Hepatocyte (in vitro differentiated cells): ENCODE results near the gene OSBPL5. TPM values are rescaled to one million over a fixed set of nuclear protein-coding genes. Genes with fewer than 3 reads are reported as not detected.

Experiments used
- DNase-seq: peaks from one replicate; pipeline ENCODE4 v3.0.0-alpha.2; 2016; ENCODE audit warnings: low spot score
- H2AFZ ChIP-seq: fragments of 200-600 bp; sonication (generic); 2 replicates; pipeline ENCODE4 v1.6.0; 2016; ENCODE audit warnings: antibody characterized with exemption, mild to moderate bottlenecking
- H3K27ac ChIP-seq: fragments of 200-600 bp; sonication (generic); 2 replicates; pipeline ENCODE4 v1.5.1; 2016; ENCODE audit warnings: mild to moderate bottlenecking
- H3K27me3 ChIP-seq: fragments of 200-600 bp; sonication (generic); 2 replicates; pipeline ENCODE4 v1.6.1; 2016
- H3K36me3 ChIP-seq: fragments of 200-600 bp; sonication (generic); replicated peaks from 2 replicates; pipeline ENCODE4 v1.5.1; 2016; ENCODE audit warnings: low read depth; ENCODE audit not compliant: insufficient read depth
- H3K4me1 ChIP-seq: fragments of 200-600 bp; sonication (generic); 2 replicates; pipeline ENCODE4 v1.5.1; 2016; ENCODE audit warnings: mild to moderate bottlenecking, moderate library complexity; ENCODE audit not compliant: insufficient read depth
- H3K4me2 ChIP-seq: fragments of 200-600 bp; sonication (generic); 2 replicates; pipeline ENCODE4 v1.6.0; 2016
- H3K4me3 ChIP-seq: fragments of 200-600 bp; sonication (generic); 2 replicates; pipeline ENCODE4 v1.5.1; 2016; ENCODE audit warnings: mild to moderate bottlenecking
- H3K79me2 ChIP-seq: fragments of 200-600 bp; sonication (generic); 2 replicates; pipeline ENCODE4 v1.6.0; 2017; ENCODE audit warnings: mild to moderate bottlenecking
- H3K9me2 ChIP-seq: fragments of 200-600 bp; sonication (generic); replicated peaks from 2 replicates; pipeline ENCODE4 v1.6.0; 2017; ENCODE audit warnings: mild to moderate bottlenecking; ENCODE audit not compliant: insufficient read depth
- H3K9me3 ChIP-seq: fragments of 200-600 bp; sonication (generic); 2 replicates; pipeline ENCODE4 v1.5.1; 2016; ENCODE audit warnings: low read depth, mild to moderate bottlenecking
- H4K20me1 ChIP-seq: fragments of 200-600 bp; sonication (generic); 2 replicates; pipeline ENCODE4 v1.6.0; 2016; ENCODE audit warnings: mild to moderate bottlenecking; ENCODE audit not compliant: insufficient read depth, poor library complexity, severe bottlenecking
- CTCF ChIP-seq: fragments of 200-600 bp; sonication (generic); IDR thresholded peaks from 2 replicates; pipeline ENCODE4 v1.5.1; 2016; ENCODE audit warnings: antibody characterized with exemption, mild to moderate bottlenecking; ENCODE audit not compliant: poor library complexity
- EZH2 ChIP-seq: fragments of 200-600 bp; sonication (generic); IDR thresholded peaks from 2 replicates; pipeline ENCODE4 v1.6.1; 2016; ENCODE audit warnings: antibody characterized with exemption, mild to moderate bottlenecking, borderline replicate concordance
- EZH2phosphoT487 ChIP-seq: fragments of 200-600 bp; sonication (generic); IDR thresholded peaks from one replicate; pipeline ENCODE4 v1.6.1; 2018; ENCODE audit warnings: antibody characterized with exemption, mild to moderate bottlenecking, low read depth, moderate library complexity; ENCODE audit not compliant: unreplicated experiment, severe bottlenecking
- WGBS: methylation state at CpG from one replicate; pipeline ENCODE4 v1.1.6; 2016; ENCODE audit warnings: low lambda C conversion rate; ENCODE audit errors: missing lambda C conversion rate; 5-methylcytosine and 5-hydroxymethylcytosine counted together
- polyA plus RNA-seq: library from polyadenylated mRNA; unstranded; fragments of >200 nt; fragmentation: Nextera tagmentation; extraction: Ambion mirVana; gene quantifications from 2 replicates; pipeline ENCODE4 v1.2.1, GENCODE V29; 2016
- small RNA-seq: library from RNA; depleted of rRNA; stranded (forward); fragments of <200 nt; gene quantifications from one replicate; pipeline ENCODE3, GENCODE V24; 2014
- total RNA-seq: library from RNA; depleted of rRNA; stranded (reverse); fragments of >200 nt; gene quantifications from 2 replicates; pipeline ENCODE4 v1.2.3, GENCODE V29; 2014

OSBPL5 gene
- total and polyA plus RNA-seq, 2 experiments from 2014 or later, result 9.0 to 12.5 TPM

- Histone ChIP-seq H3K27ac (no peak overlapping the region), H3K79me2 (peaks cover 41% of the 10 kb centered on the region), H3K9me2 (no peaks in the 10 kb centered on the region), H3K27me3 (no peaks in the 10 kb centered on the region), H3K9me3 (no peaks in the 10 kb centered on the region), H3K4me2 (no peak overlapping the region), H2AFZ (no peak overlapping the region), H4K20me1 (peaks cover 33% of the 10 kb centered on the region), H3K4me3 (no peak overlapping the region), H3K36me3 (no peaks in the 10 kb centered on the region), H3K4me1 (no peaks in the 10 kb centered on the region)
- WGBS, result 94% methylated on average over 17 of the region's 17 CpGs
- no peak for TF ChIP-seq EZH2phosphoT487
- no peak for TF ChIP-seq CTCF
- TF ChIP-seq EZH2, result no peak
- DNase-seq, result no peak
Measured at GRCh38 chr11:3041699-3042441, 123.2 kb downstream of the OSBPL5 start.

GRCh38 chr11:3040881-3041280 is 124.2 kb downstream of the OSBPL5 start:
- no peaks in the 10 kb centered on the region for H3K36me3 ChIP-seq
- no peaks in the 10 kb centered on the region for H3K9me3 ChIP-seq
- H3K27me3 ChIP-seq, result no peaks in the 10 kb centered on the region
- H4K20me1 ChIP-seq, result peaks cover 24% of the 10 kb centered on the region
- H3K4me1 ChIP-seq, result no peaks in the 10 kb centered on the region
- WGBS, result 93% methylated on average over 9 of the region's 9 CpGs
- no peak overlapping the region for H3K4me3 ChIP-seq
- TF ChIP-seq EZH2 (no peak), EZH2phosphoT487 (no peak), CTCF (no peak)
- no peaks in the 10 kb centered on the region for H3K9me2 ChIP-seq
- no peak overlapping the region for H3K4me2 ChIP-seq
- no peak for DNase-seq
- H3K79me2 ChIP-seq, result peaks cover 32% of the 10 kb centered on the region
- no peak overlapping the region for H2AFZ ChIP-seq
- no peak overlapping the region for H3K27ac ChIP-seq

GRCh38 chr11:3037945-3038271 is 127.2 kb downstream of the OSBPL5 start:
- no peaks in the 10 kb centered on the region for H3K27me3 ChIP-seq
- no peaks in the 10 kb centered on the region for H3K36me3 ChIP-seq
- no peak overlapping the region for H3K4me2 ChIP-seq
- H4K20me1 ChIP-seq, result peaks cover 12% of the 10 kb centered on the region
- H3K4me3 ChIP-seq, result no peak overlapping the region
- H3K9me2 ChIP-seq, result no peaks in the 10 kb centered on the region
- H3K27ac ChIP-seq, result no peak overlapping the region
- peaks cover 6% of the 10 kb centered on the region for H3K79me2 ChIP-seq
- 89% methylated on average over 12 of the region's 12 CpGs for WGBS
- no peaks in the 10 kb centered on the region for H3K4me1 ChIP-seq
- no peaks in the 10 kb centered on the region for H3K9me3 ChIP-seq
- no peak overlapping the region for H2AFZ ChIP-seq
- TF ChIP-seq EZH2phosphoT487 (no peak), CTCF (no peak), EZH2 (no peak)
- DNase-seq, result no peak

Small RNA genes lying within 50 kb of the gene (small RNA-seq; reads per million reads assigned to genes)
- not detected for gene RNU1-91P

Other genes starting within 250 kb of the OSBPL5 start
- gene PHLDA2, start 235.9 kb downstream of the OSBPL5 start, total RNA-seq, result 7.1 and 8.5 TPM in 2 replicates
- gene PHLDA2, start 235.9 kb downstream of the OSBPL5 start, polyA plus RNA-seq, result 62.4 and 67.4 TPM in 2 replicates
- 75.7 and 79.0 TPM in 2 replicates for gene NAP1L4, start 173.0 kb downstream of the OSBPL5 start, total RNA-seq
- gene NAP1L4, start 173.0 kb downstream of the OSBPL5 start, polyA plus RNA-seq, result 101 and 118 TPM in 2 replicates
- gene CARS1, start 107.9 kb downstream of the OSBPL5 start, total RNA-seq, result 35.5 and 44.1 TPM in 2 replicates
- 41.8 and 42.0 TPM in 2 replicates for gene CARS1, start 107.9 kb downstream of the OSBPL5 start, polyA plus RNA-seq
- not detected in 2 replicates for gene MRGPRG, start 53.5 kb upstream of the OSBPL5 start, total RNA-seq
- gene MRGPRG, start 53.5 kb upstream of the OSBPL5 start, polyA plus RNA-seq, result not detected in 2 replicates
- gene MRGPRE, start 67.1 kb upstream of the OSBPL5 start, total RNA-seq, result not detected in 2 replicates
- gene MRGPRE, start 67.1 kb upstream of the OSBPL5 start, polyA plus RNA-seq, result not detected in 2 replicates
- gene ZNF195, start 213.8 kb upstream of the OSBPL5 start, total RNA-seq, result 33.2 and 44.1 TPM in 2 replicates
- gene ZNF195, start 213.8 kb upstream of the OSBPL5 start, polyA plus RNA-seq, result 27.5 and 28.2 TPM in 2 replicates